GM12878 (cell line): ENCODE measurements around the gene DENND1A. TPM values are rescaled to one million over a fixed set of nuclear protein-coding genes. Genes with fewer than 3 reads are reported as not detected.

Experiments
- ATAC-seq: fragments of 200-7000 bp; cut with Tn5 transposase; 3 replicates; pipeline ENCODE4 v1.9.1; 2020; ENCODE audit warnings: mild to moderate bottlenecking, moderate library complexity
- BruUV-seq: library from RNA; stranded (reverse); fragments of 400-500 nt; replicated peaks from 2 replicates; lab custom pipeline; 2021; lab: Mats Ljungman, UMichigan
- CTCF ChIA-PET: fragments of 300-600 bp; sonication (Branson Sonifier 250); formaldehyde crosslinking; extraction: SDS; loops from one replicate; lab custom pipeline; 2021; ENCODE audit warnings: inconsistent platforms; lab: Yijun Ruan, JAX
- POLR2A ChIA-PET: fragments of 350-600 bp; formaldehyde crosslinking; extraction: SDS; loops from one replicate; lab custom pipeline; 2021; ENCODE audit warnings: inconsistent platforms; lab: Charles Lee
- RAD21 ChIA-PET: fragments of 300-600 bp; sonication (Branson Sonifier 250); formaldehyde crosslinking; loops from one replicate; lab custom pipeline; 2023; ENCODE audit warnings: antibody characterized with exemption; ENCODE audit not compliant: unreplicated experiment; lab: Charles Lee
- SMC1A ChIA-PET: fragments of 300-600 bp; sonication (Branson Sonifier 250); formaldehyde crosslinking; loops from one replicate; lab custom pipeline; 2023; ENCODE audit not compliant: unreplicated experiment, uncharacterized antibody; lab: Charles Lee
- DNase-seq: peaks from one replicate; pipeline ENCODE4 v3.0.0-alpha.2; 2011; ENCODE audit warnings: low read depth, low spot score
- FAIRE-seq: peaks from 3 replicates; lab custom pipeline; 2011; peaks lifted over from hg19 to GRCh38; lab: Jason Lieb, UNC
- H2AFZ ChIP-seq: 2 replicates; pipeline ENCODE4 v1.6.0; 2011; ENCODE audit warnings: low read depth, low read length, control low read depth; ENCODE audit not compliant: control insufficient read depth
- H3K27ac ChIP-seq: 2 replicates; pipeline ENCODE4 v1.5.1; 2011; ENCODE audit warnings: control low read depth; ENCODE audit not compliant: control insufficient read depth, insufficient read depth
- H3K27me3 ChIP-seq, 2 experiments: replicated peaks in 1 of 2; 2 replicates each; pipeline versions ENCODE4 v1.6.0 to v1.6.1; 2011; ENCODE audit warnings: low read length in 1 of 2; ENCODE audit not compliant: control insufficient read depth in 2 of 2, insufficient read depth in 2 of 2
- H3K36me3 ChIP-seq, 2 experiments: 2 replicates each; pipeline ENCODE4 v1.5.1; 2011; ENCODE audit warnings: low read length in 1 of 2; ENCODE audit not compliant: control insufficient read depth in 2 of 2, insufficient read depth in 2 of 2
- H3K4me1 ChIP-seq: 2 replicates; pipeline ENCODE4 v1.6.1; 2011; ENCODE audit warnings: mild to moderate bottlenecking, low read length, moderate library complexity, mixed read lengths; ENCODE audit not compliant: control insufficient read depth, insufficient read depth
- H3K4me2 ChIP-seq: 2 replicates; pipeline ENCODE4 v1.6.0; 2011; ENCODE audit warnings: control low read depth; ENCODE audit not compliant: control insufficient read depth, insufficient read depth
- H3K4me3 ChIP-seq: fragments of 200-600 bp; sonication (generic); 2 replicates; pipeline ENCODE4 v1.5.1; 2016
- H3K79me2 ChIP-seq: 2 replicates; pipeline ENCODE4 v1.6.0; 2011; ENCODE audit warnings: low read length; ENCODE audit not compliant: control insufficient read depth, insufficient read depth
- H3K9ac ChIP-seq: 2 replicates; pipeline ENCODE4 v1.8.0; 2011; ENCODE audit warnings: low read length, control low read depth, mixed read lengths; ENCODE audit not compliant: control insufficient read depth, insufficient read depth
- H3K9me3 ChIP-seq: replicated peaks from 3 replicates; pipeline ENCODE4 v1.5.1; 2011; ENCODE audit warnings: mild to moderate bottlenecking, low read length; ENCODE audit not compliant: control insufficient read depth, insufficient read depth
- H4K20me1 ChIP-seq: 2 replicates; pipeline ENCODE4 v1.6.0; 2011; ENCODE audit not compliant: control insufficient read depth, insufficient read depth
- ATF2 ChIP-seq: IDR thresholded peaks from 2 replicates; pipeline ENCODE4 v1.6.1; 2012; ENCODE audit warnings: low read length, inconsistent platforms
- BACH1 ChIP-seq: fragments of 450-650 bp; IDR thresholded peaks from 2 replicates; pipeline ENCODE4 v1.6.1; 2017; ENCODE audit warnings: mild to moderate bottlenecking, borderline replicate concordance
- CREB1 ChIP-seq: IDR thresholded peaks from 2 replicates; pipeline ENCODE4 v1.6.1; 2012; ENCODE audit warnings: low read depth, mild to moderate bottlenecking, inconsistent platforms
- KAT2A ChIP-seq: conservative IDR thresholded peaks from 2 replicates; pipeline ENCODE4 v1.6.1; 2011; ENCODE audit warnings: low read depth, low read length; ENCODE audit not compliant: control insufficient read depth
- NR2F1 ChIP-seq: fragments of 450-650 bp; conservative IDR thresholded peaks from 2 replicates; pipeline ENCODE4 v1.6.1; 2017; ENCODE audit warnings: mild to moderate bottlenecking
- PAX8 ChIP-seq: fragments of 450-650 bp; IDR thresholded peaks from 2 replicates; pipeline ENCODE4 v1.6.1; 2017; ENCODE audit warnings: mild to moderate bottlenecking, moderate library complexity
- POLR2A ChIP-seq: IDR thresholded peaks from 2 replicates; pipeline ENCODE4 v1.6.1; 2011; ENCODE audit warnings: low read depth, mild to moderate bottlenecking, low read length
- RUNX3 ChIP-seq: IDR thresholded peaks from 2 replicates; pipeline ENCODE4 v1.6.1; 2012; ENCODE audit warnings: low read length, inconsistent platforms
- SMC3 ChIP-seq: IDR thresholded peaks from 2 replicates; pipeline ENCODE4 v1.6.1; 2011; ENCODE audit warnings: low read length, improper control_type of control experiment, borderline replicate concordance
- SUPT20H ChIP-seq: IDR thresholded peaks from 2 replicates; pipeline ENCODE4 v1.6.1; 2011; ENCODE audit warnings: low read depth, mild to moderate bottlenecking, low read length, moderate library complexity, borderline replicate concordance; ENCODE audit not compliant: control insufficient read depth
- ZBTB11 ChIP-seq: fragments of 450-650 bp; formaldehyde crosslinking; IDR thresholded peaks from 2 replicates; pipeline ENCODE4 v1.5.0; 2022; ENCODE audit warnings: mild to moderate bottlenecking, missing genetic modification characterization
- ZSCAN29 ChIP-seq: fragments of 450-650 bp; IDR thresholded peaks from 2 replicates; pipeline ENCODE4 v1.6.1; 2017; ENCODE audit warnings: mild to moderate bottlenecking, moderate library complexity
- WGBS: methylation state at CpG from one replicate; pipeline ENCODE4 v1.1.6; 2016; ENCODE audit warnings: low lambda C conversion rate; ENCODE audit not compliant: insufficient replicate concordance, insufficient coverage; ENCODE audit errors: missing lambda C conversion rate; 5-methylcytosine and 5-hydroxymethylcytosine counted together
- in situ Hi-C: fragments of 300-500 bp; cut with MboI; formaldehyde crosslinking; loops from 9 replicates; pipeline ENCODE4 v1.14.3; 2018; ENCODE audit warnings: mixed read lengths
- intact Hi-C: fragments of 100-400 bp; cut with micrococcal nuclease; formaldehyde crosslinking; loops from one replicate; pipeline ENCODE4 v1.14.2; 2022; ENCODE audit not compliant: unreplicated experiment
- polyA plus RNA-seq, 11 experiments: library from polyadenylated mRNA; depleted of rRNA in 4 of 11; unstranded in 6 of 11; stranded (reverse) in 5 of 11; fragments of >200 nt; fragmentation: Nextera tagmentation in 4 of 11; fragmentation: Illumina TruSeq in 1 of 11; extraction: Ambion mirVana in 4 of 11; extraction: Trizol in 1 of 11; gene quantifications; 1 replicate in 1 of 11; 2 replicates in 10 of 11; pipeline versions ENCODE4 v1.2.1 to v1.2.3, GENCODE V29; 2011 to 2016; ENCODE audit warnings: inconsistent platforms in 2 of 11, missing spikeins in 2 of 11, low read depth in 1 of 11
- total RNA-seq, 4 experiments: library from RNA; depleted of rRNA in 3 of 4; stranded (reverse); fragments of >200 nt in 3 of 4; fragmentation: Illumina TruSeq in 1 of 4; extraction: Trizol in 1 of 4; gene quantifications; 2 replicates each; pipeline versions ENCODE4 v1.2.1 to v1.2.3, GENCODE V29; 2013 to 2021

DENND1A gene
- total and polyA plus RNA-seq, 10 of the 15 experiments (the other 5 are each of a cell fraction or from before 2014, with no cell fraction given), result 14.1 to 48.6 (median 35.2) TPM

- WGBS, result 93% methylated on average over 2 of the region's 2 CpGs
- DNase-seq, result no peak
- Histone ChIP-seq H3K4me3 (no peak overlapping the region), H4K20me1 (no peaks in the 10 kb centered on the region), H3K9ac (no peak overlapping the region), H3K27ac (peak overlapping the region; percentile 50), H3K79me2 (peaks cover 10% of the 10 kb centered on the region), H3K36me3 (no peaks in the 10 kb centered on the region), H3K4me2 (no peak overlapping the region), H3K27me3 (no peaks in the 10 kb centered on the region), H2AFZ (peak overlapping the region; percentile 15; the same call in 1 of the 2 replicates), H3K4me1 (peaks cover 20% of the 10 kb centered on the region), H3K9me3 (no peaks in the 10 kb centered on the region)
- ATAC-seq, result peak; percentile 48; the same call in 2 of the 3 replicates
- in situ Hi-C loops (no loop called here), intact Hi-C loops (no loop called here)
- POLR2A ChIA-PET, result interaction anchor here (1.0 to 1.3 kb wide), 2 partner anchors 29 to 87 kb away, joined by 3 read pairs; no protein-coding TSS in a partner anchor
- CTCF ChIA-PET, result interaction anchor here (0.7 to 1.0 kb wide), 3 partner anchors 12 to 452 kb away, joined by 3 to 4 read pairs (median 3); no protein-coding TSS in a partner anchor
- no TSS peak for BruUV-seq
- no peak for TF ChIP-seq PAX8
- no peak for TF ChIP-seq POLR2A
- TF ChIP-seq SMC3, result no peak
- TF ChIP-seq ATF2, result 0 out of 2 replicates have a peak, but pooled peaks have one; percentile 14
- peak; percentile 51; the same call in 1 of the 2 replicates for TF ChIP-seq CREB1
- TF ChIP-seq BACH1, result no peak
- TF ChIP-seq ZBTB11 (CRISPR knock-in tag), result no peak
- TF ChIP-seq KAT2A, result no peak
- no peak for TF ChIP-seq ZSCAN29
- no peak for TF ChIP-seq SUPT20H
- TF ChIP-seq RUNX3, result 0 out of 2 replicates have a peak, but pooled peaks have one; percentile 17
- TF ChIP-seq NR2F1, result no peak
- RAD21 ChIA-PET, result interaction anchor here (0.6 to 1.4 kb wide), 6 partner anchors 27 to 256 kb away, joined by 3 to 4 read pairs (median 4); no protein-coding TSS in a partner anchor
- no peak for FAIRE-seq
- SMC1A ChIA-PET, result interaction anchor here (0.8 to 3.9 kb wide), 11 partner anchors 12 to 129 kb away, joined by 3 to 14 read pairs (median 4); no protein-coding TSS in a partner anchor
These were observed 63.4 kb downstream of the DENND1A start for GRCh38 chr9:123866497-123866896.
